ENCODE results near the gene ZNF407. TPM values are rescaled to one million over a fixed set of nuclear protein-coding genes. Genes with fewer than 3 reads are reported as not detected.
A peak's percentile ranks its signal among the peaks of the same experiment; 100 is the strongest.

ZNF407 gene
- total RNA-seq, 2 donors from 2014 or later, result 13.0 to 13.9 TPM

GRCh38 chr18:75035928-75036327, 438.3 kb downstream of the ZNF407 start:
- ATAC-seq (no peak), DNase-seq (no peak)
- intact Hi-C loops (cut with DNase I, micrococcal nuclease), result no loop called here

- DNase-seq, result no peak
These were observed 439.4 kb downstream of the ZNF407 start for GRCh38 chr18:75036917-75037688.

GRCh38 chr18:75037689-75037955, 440.0 kb downstream of the ZNF407 start:
- intact Hi-C loops (cut with DNase I, micrococcal nuclease), result no loop called here
- DNase-seq (no peak), ATAC-seq (no peak)

More at GRCh38 chr18:75036917-75037688, 439.4 kb downstream of the ZNF407 start:
- intact Hi-C loops (cut with DNase I, micrococcal nuclease), result no loop called here
- ATAC-seq, result no peak

GRCh38 chr18:75041586-75041985, 443.9 kb downstream of the ZNF407 start:
- intact Hi-C loops (cut with DNase I, micrococcal nuclease), result loop anchor here in 1 of 2 donors (10.0 kb wide), 1 partner anchor 387 kb away; no protein-coding TSS in a partner anchor
- ATAC-seq (peak; percentile 63), DNase-seq (no peak)

GRCh38 chr18:75043478-75043877, 445.8 kb downstream of the ZNF407 start:
- DNase-seq, result no peak
- no peak for ATAC-seq
- intact Hi-C loops (cut with DNase I, micrococcal nuclease), result loop anchor here in 1 of 2 donors (10.0 kb wide), 1 partner anchor 389 kb away; no protein-coding TSS in a partner anchor

- intact Hi-C loops (cut with DNase I, micrococcal nuclease), result loop anchor here in 1 of 2 donors (10.0 kb wide), 1 partner anchor 389 kb away; no protein-coding TSS in a partner anchor
- no peak for DNase-seq
- no peak for ATAC-seq
These were observed 446.6 kb downstream of the ZNF407 start for GRCh38 chr18:75044296-75044695.

- no peak for ATAC-seq
- intact Hi-C loops (cut with DNase I, micrococcal nuclease), result loop anchor here in 1 of 2 donors (10.0 kb wide), 1 partner anchor 390 kb away; no protein-coding TSS in a partner anchor
- no peak for DNase-seq
These were observed 447.1 kb downstream of the ZNF407 start for GRCh38 chr18:75044791-75045190.

GRCh38 chr18:75045272-75045671, 447.6 kb downstream of the ZNF407 start:
- intact Hi-C loops (cut with DNase I, micrococcal nuclease), result loop anchor here in 1 of 2 donors (10.0 kb wide), 1 partner anchor 390 kb away; no protein-coding TSS in a partner anchor
- DNase-seq (no peak), ATAC-seq (no peak)

- ATAC-seq (no peak), DNase-seq (no peak)
- intact Hi-C loops (cut with DNase I, micrococcal nuclease), result loop anchor here in 1 of 2 donors (10.0 kb wide), 1 partner anchor 393 kb away; no protein-coding TSS in a partner anchor
These were observed 449.7 kb downstream of the ZNF407 start for GRCh38 chr18:75047240-75047961.

GRCh38 chr18:75048776-75049454, 451.2 kb downstream of the ZNF407 start:
- intact Hi-C loops (cut with DNase I, micrococcal nuclease), result loop anchor here in 1 of 2 donors (10.0 kb wide), 1 partner anchor 394 kb away; no protein-coding TSS in a partner anchor
- ATAC-seq (no peak), DNase-seq (no peak)

GRCh38 chr18:75049455-75049789, 451.8 kb downstream of the ZNF407 start:
- DNase-seq (no peak), ATAC-seq (no peak)
- intact Hi-C loops (cut with DNase I, micrococcal nuclease), result loop anchor here in 1 of 2 donors (10.0 kb wide), 1 partner anchor 395 kb away; no protein-coding TSS in a partner anchor

GRCh38 chr18:75051757-75052156, 454.1 kb downstream of the ZNF407 start:
- intact Hi-C loops (cut with DNase I, micrococcal nuclease), result no loop called here
- no peak for DNase-seq
- ATAC-seq, result no peak

GRCh38 chr18:75052475-75052874, 454.8 kb downstream of the ZNF407 start:
- no peak for ATAC-seq
- intact Hi-C loops (cut with DNase I, micrococcal nuclease), result no loop called here

GRCh38 chr18:75053028-75053629, 455.5 kb downstream of the ZNF407 start:
- intact Hi-C loops (cut with DNase I, micrococcal nuclease), result no loop called here
- ATAC-seq, result no peak
- DNase-seq, result no peak

More at GRCh38 chr18:75052475-75052874, 454.8 kb downstream of the ZNF407 start:
- DNase-seq, result no peak

GRCh38 chr18:75054046-75054445, 456.4 kb downstream of the ZNF407 start:
- DNase-seq, result no peak
- intact Hi-C loops (cut with DNase I, micrococcal nuclease), result no loop called here
- no peak for ATAC-seq

GRCh38 chr18:75054611-75055010, 456.9 kb downstream of the ZNF407 start:
- ATAC-seq, result no peak
- intact Hi-C loops (cut with DNase I, micrococcal nuclease), result no loop called here
- DNase-seq, result no peak

- no peak for DNase-seq
- no peak for ATAC-seq
These were observed 459.7 kb downstream of the ZNF407 start for GRCh38 chr18:75057169-75057960.

GRCh38 chr18:75060185-75060584, 462.5 kb downstream of the ZNF407 start:
- intact Hi-C loops (cut with DNase I, micrococcal nuclease), result no loop called here
- no peak for DNase-seq
- ATAC-seq, result no peak

More at GRCh38 chr18:75057169-75057960, 459.7 kb downstream of the ZNF407 start:
- intact Hi-C loops (cut with DNase I, micrococcal nuclease), result no loop called here

Data from left colon (tissue), 2 donors.